Type B pancreatic cell (in vitro differentiated cells): Measurements from ENCODE around the gene GDPD5. TPM values are rescaled to one million over a fixed set of nuclear protein-coding genes. Genes with fewer than 3 reads are reported as not detected.

ENCODE experiments used
- DNase-seq: peaks from one replicate; pipeline ENCODE4 v3.0.0; 2021; ENCODE audit warnings: mixed read lengths; ENCODE audit not compliant: unreplicated experiment; ENCODE audit errors: extremely low spot score
- H3K27ac Mint-ChIP-seq: 2 replicates; pipeline ENCODE4 v1.8.0; 2021; ENCODE audit warnings: mild to moderate bottlenecking, mixed read lengths
- H3K27me3 Mint-ChIP-seq: 2 replicates; pipeline ENCODE4 v1.8.0; 2021; ENCODE audit warnings: mixed read lengths
- H3K36me3 Mint-ChIP-seq: 2 replicates; pipeline ENCODE4 v1.8.0; 2021; ENCODE audit warnings: mixed read lengths
- H3K4me1 Mint-ChIP-seq: one replicate; pipeline ENCODE4 v1.8.0; 2021; ENCODE audit warnings: mixed read lengths; ENCODE audit not compliant: unreplicated experiment
- H3K4me3 Mint-ChIP-seq: 2 replicates; pipeline ENCODE4 v1.8.0; 2021; ENCODE audit warnings: mild to moderate bottlenecking, mixed read lengths
- H3K9me3 Mint-ChIP-seq: 2 replicates; pipeline ENCODE4 v1.8.0; 2021; ENCODE audit warnings: mixed read lengths
- CTCF ChIP-seq: fragments of 200-600 bp; sonication (generic); conservative IDR thresholded peaks from 2 replicates; pipeline ENCODE4 v1.5.0; 2021; ENCODE audit warnings: antibody characterized with exemption, mild to moderate bottlenecking
- total RNA-seq: library from RNA; stranded (reverse); gene quantifications from 2 replicates; pipeline ENCODE4 v1.2.1, GENCODE V29; 2021; ENCODE audit warnings: low replicate concordance

The GDPD5 gene
- total RNA-seq, 1 donor from 2014 or later, result 11.3 TPM

- peaks cover 41% of the 10 kb centered on the region for H3K27me3 Mint-ChIP-seq
- H3K4me3 Mint-ChIP-seq, result no peak overlapping the region
- no peak overlapping the region for H3K27ac Mint-ChIP-seq
Observed at GRCh38 chr11:75434886-75435570, 90.7 kb downstream of the GDPD5 start.

GRCh38 chr11:75434051-75434450 is 91.7 kb downstream of the GDPD5 start:
- TF ChIP-seq CTCF, result no peak

More at GRCh38 chr11:75434886-75435570, 90.7 kb downstream of the GDPD5 start:
- Mint-ChIP-seq H3K4me1 (peaks cover 3% of the 10 kb centered on the region), H3K36me3 (no peaks in the 10 kb centered on the region), H3K9me3 (no peaks in the 10 kb centered on the region)
- TF ChIP-seq CTCF, result no peak
- no peak for DNase-seq

GRCh38 chr11:75433443-75433842 is 92.3 kb downstream of the GDPD5 start:
- H3K4me3 Mint-ChIP-seq, result no peak overlapping the region
- no peak for TF ChIP-seq CTCF
- peaks cover 52% of the 10 kb centered on the region for H3K27me3 Mint-ChIP-seq
- peaks cover 7% of the 10 kb centered on the region for H3K36me3 Mint-ChIP-seq
- H3K9me3 Mint-ChIP-seq, result peaks cover 7% of the 10 kb centered on the region
- DNase-seq, result no peak
- H3K4me1 Mint-ChIP-seq, result peaks cover 6% of the 10 kb centered on the region
- H3K27ac Mint-ChIP-seq, result no peak overlapping the region

More at GRCh38 chr11:75434051-75434450, 91.7 kb downstream of the GDPD5 start:
- peaks cover 6% of the 10 kb centered on the region for H3K4me1 Mint-ChIP-seq
- peaks cover 46% of the 10 kb centered on the region for H3K27me3 Mint-ChIP-seq
- H3K36me3 Mint-ChIP-seq, result peaks cover 4% of the 10 kb centered on the region
- no peak overlapping the region for H3K4me3 Mint-ChIP-seq
- H3K27ac Mint-ChIP-seq, result no peak overlapping the region
- peaks cover 4% of the 10 kb centered on the region for H3K9me3 Mint-ChIP-seq
- no peak for DNase-seq

- H3K4me3 Mint-ChIP-seq, result peak within 1 kb of the TSS; percentile 76
- peaks cover 7% of the 10 kb centered on the region for H3K36me3 Mint-ChIP-seq
- H3K4me1 Mint-ChIP-seq, result peaks cover 6% of the 10 kb centered on the region
- no peak within 1 kb of the TSS for H3K27ac Mint-ChIP-seq
- no peak for TF ChIP-seq CTCF
- peaks cover 7% of the 10 kb centered on the region for H3K9me3 Mint-ChIP-seq
- peaks cover 57% of the 10 kb centered on the region for H3K27me3 Mint-ChIP-seq
- no peak for DNase-seq
Observed at GRCh38 chr11:75432911-75433321, 92.8 kb downstream of the GDPD5 start, which contains the start of gene KLHL35. Gene KLHL35, minus strand, starts transcription at chr11:75433203. Its CDS starts 2,574 bp downstream, at chr11:75430629.

GRCh38 chr11:75431533-75432525 is 93.9 kb downstream of the GDPD5 start:
- no peak for DNase-seq
- peaks cover 63% of the 10 kb centered on the region for H3K27me3 Mint-ChIP-seq
- H3K9me3 Mint-ChIP-seq, result peaks cover 7% of the 10 kb centered on the region
- peaks cover 7% of the 10 kb centered on the region for H3K36me3 Mint-ChIP-seq
- peak overlapping the region; percentile 76 for H3K4me3 Mint-ChIP-seq
- TF ChIP-seq CTCF, result no peak
- H3K4me1 Mint-ChIP-seq, result peaks cover 6% of the 10 kb centered on the region
- H3K27ac Mint-ChIP-seq, result no peak overlapping the region
